ENCODE measurements around the gene CLEC2D.
"Not testable (repeated sequence)": the region's sequence is repeated elsewhere in the genome, so short reads cannot be mapped to it uniquely, and the experiment has no call there.

Gene CLEC2D

GRCh38 chr12:9701380-9702154 lies 32.1 kb downstream of the CLEC2D start:
- DNase-seq: no peak

DNA sequence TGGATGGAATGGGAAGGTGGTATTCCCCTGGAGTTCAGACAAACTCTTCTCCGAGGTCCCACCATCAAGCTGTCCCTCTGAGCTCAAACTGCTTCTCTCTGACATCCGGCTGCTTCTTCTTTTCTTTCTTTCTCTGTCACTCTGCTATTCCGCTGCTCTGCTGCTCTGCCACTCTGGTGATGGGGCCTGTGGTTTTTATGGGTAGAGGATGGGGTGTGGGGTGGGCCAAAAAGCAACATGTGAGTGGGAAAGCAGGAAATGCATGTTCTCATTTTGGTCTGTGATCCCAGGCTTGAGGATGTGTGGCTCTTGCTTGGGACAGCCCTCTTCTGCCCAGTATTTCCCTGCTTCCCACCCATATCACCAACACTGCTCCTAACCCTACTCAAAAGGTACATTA lies 32.7 kb downstream of the CLEC2D start:
- no peak for DNase-seq

DNA sequence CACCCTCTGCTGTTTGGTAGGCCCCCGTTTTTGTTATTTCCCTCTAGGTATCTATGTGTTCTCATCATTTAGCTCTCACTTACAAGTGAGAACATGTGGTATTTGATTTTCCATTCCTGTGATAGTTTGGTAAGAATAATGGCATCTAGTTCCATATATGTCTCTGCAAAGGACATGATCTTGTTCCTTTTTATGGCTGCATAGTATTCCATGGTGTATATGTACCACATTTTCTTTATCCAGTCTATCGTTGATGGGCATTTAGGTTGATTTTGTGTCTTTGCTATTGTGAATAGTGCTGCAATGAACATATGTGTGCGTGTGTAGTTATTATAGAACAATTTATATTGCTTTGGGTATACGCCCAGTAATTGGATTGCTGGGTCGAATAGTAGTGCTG lies 35.0 kb downstream of the CLEC2D start:
- DNase-seq: not testable (repeated sequence)

DNA sequence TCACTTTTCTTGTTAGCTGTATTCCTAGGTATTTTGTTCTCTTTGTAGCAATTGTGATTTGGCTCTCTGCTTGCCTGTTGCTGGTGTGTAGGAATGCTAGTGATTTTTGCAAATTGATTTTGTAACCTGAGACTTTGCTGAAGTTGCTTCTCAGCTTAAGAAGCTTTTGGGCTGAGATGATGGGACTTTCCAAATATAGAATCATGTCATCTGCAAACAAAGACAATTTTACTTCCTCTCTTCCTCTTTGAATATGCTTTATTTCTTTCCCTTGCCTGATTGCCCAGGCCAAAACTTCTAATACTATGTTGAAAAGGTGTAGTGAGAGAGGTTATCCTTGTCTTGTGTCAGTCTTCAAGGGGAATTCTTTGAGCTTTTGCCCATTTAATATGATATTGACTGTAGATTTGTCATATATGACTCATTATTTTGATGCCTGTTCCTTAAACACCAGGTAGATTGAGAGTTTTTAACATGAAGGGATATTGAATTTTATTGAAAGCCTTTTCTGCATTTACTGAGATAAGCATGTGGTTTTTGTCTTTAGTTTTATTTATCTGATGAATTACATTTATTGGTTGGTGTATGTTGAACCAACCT lies 36.7 kb downstream of the CLEC2D start:
- DNase-seq: peak; percentile 62

- no peak for DNase-seq
Measured at GRCh38 chr12:9707356-9707755, 37.8 kb downstream of the CLEC2D start.

DNA sequence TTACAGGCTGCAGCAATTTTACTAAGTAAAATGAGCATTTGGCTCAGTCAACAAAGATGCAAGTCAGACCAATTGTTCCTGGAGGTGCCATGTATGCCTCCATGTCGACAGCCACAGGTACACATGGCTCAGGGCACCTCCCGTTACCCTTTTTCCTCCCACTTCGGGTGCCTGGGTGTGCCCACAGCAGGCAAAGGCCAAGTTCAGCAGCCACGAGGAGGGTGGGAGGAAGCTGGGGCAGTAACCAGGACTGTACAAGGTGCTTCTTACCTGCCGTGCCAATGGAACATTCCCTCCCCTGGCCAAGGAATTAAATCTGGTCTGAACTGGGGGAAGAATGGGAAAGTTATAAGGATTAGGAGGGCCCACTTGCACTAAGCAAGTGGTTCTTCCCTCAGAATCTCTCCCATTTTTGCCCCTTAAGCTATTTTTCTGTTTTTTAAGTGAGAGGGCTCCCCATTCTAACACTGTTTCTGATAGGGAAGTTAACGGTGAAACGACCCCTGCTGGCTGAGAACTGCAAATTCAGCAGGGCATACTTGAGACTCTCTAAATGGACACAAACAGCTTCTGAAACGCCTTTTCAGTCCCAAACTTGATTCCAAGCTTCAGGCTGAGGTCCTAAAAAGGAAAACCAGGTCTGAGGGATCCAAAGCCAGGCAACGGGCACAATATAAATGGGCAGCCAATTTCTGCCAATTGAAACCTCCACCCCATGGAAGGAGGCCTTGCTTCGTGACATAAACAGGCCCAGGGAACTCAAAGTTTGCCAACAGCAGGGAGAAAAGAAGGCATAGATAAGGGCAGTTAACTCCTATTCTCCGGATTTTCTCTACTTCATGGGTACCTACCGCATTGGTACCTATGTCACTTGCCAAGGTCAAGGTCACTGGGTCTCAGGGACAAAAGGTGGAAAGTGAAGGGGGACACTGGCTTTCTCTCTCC lies 38.6 kb downstream of the CLEC2D start:
- peak; percentile 80 for DNase-seq

- no peak for DNase-seq
Measured at GRCh38 chr12:9708853-9709252, 39.3 kb downstream of the CLEC2D start.

GRCh38 chr12:9710584-9711375 lies 41.3 kb downstream of the CLEC2D start:
- DNase-seq: no peak

GRCh38 chr12:9711664-9712063 lies 42.2 kb downstream of the CLEC2D start:
- DNase-seq: no peak

DNA sequence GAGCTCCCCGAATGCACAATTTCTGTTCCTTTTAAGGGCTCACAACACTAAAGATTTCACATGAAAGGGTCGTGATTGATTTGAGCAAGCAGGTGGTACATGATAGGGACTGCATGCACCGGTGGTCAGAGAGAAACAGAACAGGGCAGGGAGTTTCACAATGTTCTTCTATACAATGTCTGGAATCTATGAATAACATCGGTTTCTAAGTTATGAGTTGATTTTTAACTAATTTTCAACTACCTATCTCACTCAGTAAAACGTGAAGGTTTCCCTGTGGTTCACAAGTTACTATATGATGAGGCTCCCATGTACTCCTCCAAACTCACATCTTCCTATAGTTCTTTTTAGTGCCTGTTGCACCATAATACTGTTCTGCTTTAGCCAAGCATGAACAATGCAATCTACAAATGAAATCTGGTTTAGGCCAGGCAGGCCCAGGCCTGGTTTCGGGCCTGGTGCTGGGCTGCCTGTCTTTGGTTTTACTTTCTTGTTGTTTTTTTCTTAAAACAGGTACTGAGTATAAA lies 43.6 kb downstream of the CLEC2D start:
- DNase-seq: not testable (repeated sequence)

- no peak for DNase-seq
Measured at GRCh38 chr12:9717070-9717925, 47.8 kb downstream of the CLEC2D start.

DNA sequence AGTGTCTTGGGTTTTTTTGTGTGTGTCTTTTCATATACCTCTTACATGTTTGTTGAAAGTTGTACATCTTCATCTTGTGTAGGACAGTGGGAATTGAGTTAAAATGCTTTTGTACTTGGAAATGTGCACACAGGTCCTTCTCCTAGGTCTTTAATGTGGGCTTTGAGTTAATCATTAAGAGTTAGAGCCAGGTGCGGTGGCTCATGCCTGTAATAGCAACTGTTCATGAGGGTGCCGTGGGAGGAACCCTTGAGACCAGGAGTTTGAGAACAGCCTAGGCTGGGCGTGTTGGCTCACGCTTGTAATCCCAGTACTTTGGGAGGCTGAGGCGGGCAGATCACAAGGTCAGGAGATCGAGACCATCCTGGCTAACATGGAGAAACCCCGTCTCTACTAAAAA lies 49.5 kb downstream of the CLEC2D start:
- DNase-seq: peak; percentile 89

- DNase-seq: no peak
Measured at GRCh38 chr12:9719790-9720189, 50.3 kb downstream of the CLEC2D start.

DNA sequence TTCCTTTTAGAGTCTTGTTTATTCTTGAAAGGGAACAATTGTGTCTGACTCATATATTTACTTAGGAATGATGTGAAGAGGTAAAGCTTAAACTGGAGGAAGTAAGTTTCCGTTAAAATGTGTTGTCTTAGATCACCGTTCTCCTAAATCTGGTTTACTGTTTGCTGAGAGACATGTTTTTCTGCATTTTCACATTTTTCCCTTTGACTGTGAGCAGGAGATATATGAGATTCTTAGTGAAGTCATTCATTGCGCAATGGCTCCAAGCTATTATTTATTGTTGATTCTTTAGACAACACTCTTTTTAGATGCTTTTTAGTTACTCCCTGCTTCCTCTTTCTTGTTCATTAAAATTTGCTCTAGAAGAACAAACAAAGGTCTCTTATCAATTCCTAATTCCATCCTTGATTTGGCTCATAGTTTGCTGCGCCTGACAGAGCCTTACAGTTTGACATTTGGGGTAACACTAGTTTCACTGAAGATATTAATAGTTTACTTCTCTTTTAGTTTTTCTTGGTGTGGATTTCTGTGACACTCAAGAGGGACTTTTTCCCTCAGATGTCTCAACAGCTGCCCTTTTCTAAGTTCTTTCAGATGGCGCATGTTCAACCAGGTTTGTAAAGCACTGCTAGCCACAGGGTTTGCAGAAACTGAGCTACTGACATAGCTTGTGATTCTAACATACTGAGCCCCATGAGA lies 52.0 kb downstream of the CLEC2D start:
- DNase-seq: peak; percentile 90

DNA sequence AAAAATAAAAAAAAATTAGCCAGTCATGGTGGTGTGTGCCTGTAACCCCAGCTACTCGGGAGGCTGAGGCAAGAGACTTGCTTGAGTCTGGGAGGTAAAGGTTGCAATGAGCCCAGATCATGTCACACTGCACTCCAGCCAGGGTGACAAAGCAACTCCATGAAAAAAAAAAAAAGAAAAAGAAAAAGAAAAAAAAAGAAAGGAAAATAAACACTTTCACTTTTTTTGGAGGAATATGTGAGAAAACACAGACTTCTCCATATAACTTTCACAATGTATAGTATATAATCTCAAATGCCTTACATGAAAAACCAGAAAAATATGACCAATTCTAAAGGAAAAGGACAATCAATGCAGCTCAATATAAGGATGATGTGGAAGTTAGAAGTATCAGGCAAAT lies 54.5 kb downstream of the CLEC2D start:
- no peak for DNase-seq

DNA sequence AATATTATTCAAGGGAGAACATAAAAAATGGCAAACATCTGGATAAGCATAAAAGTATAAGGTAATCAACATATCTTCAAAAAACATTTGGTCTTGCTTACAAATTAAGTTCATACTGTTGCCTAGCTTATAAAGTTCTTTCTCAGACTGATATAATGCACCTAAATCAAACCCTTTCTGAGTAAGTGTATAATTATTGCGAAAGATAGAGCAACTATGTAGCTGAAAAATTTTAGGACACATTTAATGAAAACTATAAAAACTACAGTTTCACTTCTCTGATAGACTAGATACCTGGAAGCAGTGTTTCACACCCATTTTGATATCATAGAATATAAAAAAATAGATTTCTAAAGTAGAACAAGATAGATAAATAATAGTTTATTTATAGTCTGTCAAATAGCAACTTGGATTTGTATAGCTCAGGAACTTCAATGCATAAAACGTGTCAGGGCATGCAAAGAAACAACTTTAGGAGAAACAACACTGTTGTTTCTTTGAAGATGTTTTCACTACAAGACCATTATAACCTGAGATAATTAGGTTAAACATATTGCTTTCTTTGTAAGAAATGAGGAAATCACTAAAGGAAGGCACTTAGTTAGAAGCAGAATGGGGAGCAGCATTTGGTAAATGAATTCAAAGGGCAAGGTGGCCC lies 55.8 kb downstream of the CLEC2D start:
- DNase-seq: no peak

DNA sequence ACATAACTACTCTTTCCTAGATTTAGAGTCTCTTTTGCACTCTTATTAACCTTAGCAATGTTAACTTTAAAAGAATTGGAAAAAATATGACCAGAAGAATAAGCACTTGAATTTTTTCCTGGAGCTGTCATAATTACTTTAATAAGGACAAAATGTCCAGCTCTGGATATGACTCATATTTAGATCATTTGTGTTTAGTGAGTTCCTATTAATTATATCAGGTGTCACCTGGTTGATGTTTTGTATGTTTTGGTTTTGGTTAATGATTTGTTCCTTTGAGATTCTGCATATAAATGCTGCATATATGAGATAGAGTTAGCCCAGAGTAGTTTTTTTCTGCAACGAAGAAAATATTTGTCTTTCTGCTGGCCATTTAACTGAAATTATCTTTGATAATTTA lies 58.3 kb downstream of the CLEC2D start:
- DNase-seq: no peak

GRCh38 chr12:9729082-9729481 lies 59.6 kb downstream of the CLEC2D start:
- no peak for DNase-seq

DNA sequence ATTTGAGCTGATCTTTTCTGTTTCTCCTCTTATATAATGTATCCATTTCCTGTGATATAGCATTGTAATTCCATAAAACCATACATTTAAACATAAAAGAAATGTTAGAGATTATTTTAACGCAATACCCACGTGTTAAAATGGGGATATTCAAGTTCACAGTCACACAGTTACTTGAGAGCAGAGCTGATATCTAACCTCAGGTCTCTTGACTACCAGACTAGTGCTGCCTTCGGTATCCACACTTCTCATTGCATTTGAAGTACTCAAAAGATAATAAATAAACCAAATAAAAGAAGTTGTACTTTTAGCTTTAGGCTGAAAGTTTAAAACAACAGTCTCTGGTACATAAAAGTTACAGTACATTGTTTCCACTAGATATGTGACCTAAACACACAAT lies 60.5 kb downstream of the CLEC2D start:
- no peak for DNase-seq

GRCh38 chr12:9730591-9730990 lies 61.1 kb downstream of the CLEC2D start:
- DNase-seq: no peak
